Measurements from ENCODE around the gene CNOT9.

Gene CNOT9

GRCh38 chr2:218529990-218530389 is 38.6 kb upstream of the CNOT9 start:
- peaks cover 6% of the 10 kb centered on the region; the same call in 1 of the 2 replicates for H3K36me3 ChIP-seq (replicated peaks; ENCODE audit: insufficient read depth, low read length)
- H3K27ac ChIP-seq (ENCODE audit: low read length): no peak overlapping the region
- no peak overlapping the region for H2AFZ ChIP-seq (ENCODE audit: low read length)
- H3K9me3 ChIP-seq (replicated peaks; ENCODE audit: insufficient read depth, low read length): no peaks in the 10 kb centered on the region
- no peak for DNase-seq
- H4K20me1 ChIP-seq (ENCODE audit: insufficient read depth, low read length): no peaks in the 10 kb centered on the region
- no peak overlapping the region for H3K4me2 ChIP-seq (ENCODE audit: low read depth, low read length)
- H3K9me2 ChIP-seq (replicated peaks; ENCODE audit: insufficient read depth, low read length): no peaks in the 10 kb centered on the region
- no peak overlapping the region for H3K4me3 ChIP-seq (ENCODE audit: low read length)
- H3K9ac ChIP-seq (ENCODE audit: low read length): no peak overlapping the region
- H3K27me3 ChIP-seq (replicated peaks; ENCODE audit: insufficient read depth, low read length): no peaks in the 10 kb centered on the region
- no peaks in the 10 kb centered on the region for H3F3A ChIP-seq (ENCODE audit: insufficient read depth, low read length)
- TF ChIP-seq CTCF (IDR thresholded peaks at IDR 0.05; ENCODE audit: low read length) (no peak), EZH2 (optimal IDR thresholded peaks at IDR 0.05; ENCODE audit: low read depth, low read length) (no peak), EZH2phosphoT487 (IDR thresholded peaks at IDR 0.05; ENCODE audit: low read length) (no peak)
- H3K4me1 ChIP-seq (ENCODE audit: low read length): no peaks in the 10 kb centered on the region
- 0 out of 2 replicates have a peak, but pooled peaks cover 4% of the 10 kb centered on the region for H3K79me2 ChIP-seq (ENCODE audit: low read length)

DNA sequence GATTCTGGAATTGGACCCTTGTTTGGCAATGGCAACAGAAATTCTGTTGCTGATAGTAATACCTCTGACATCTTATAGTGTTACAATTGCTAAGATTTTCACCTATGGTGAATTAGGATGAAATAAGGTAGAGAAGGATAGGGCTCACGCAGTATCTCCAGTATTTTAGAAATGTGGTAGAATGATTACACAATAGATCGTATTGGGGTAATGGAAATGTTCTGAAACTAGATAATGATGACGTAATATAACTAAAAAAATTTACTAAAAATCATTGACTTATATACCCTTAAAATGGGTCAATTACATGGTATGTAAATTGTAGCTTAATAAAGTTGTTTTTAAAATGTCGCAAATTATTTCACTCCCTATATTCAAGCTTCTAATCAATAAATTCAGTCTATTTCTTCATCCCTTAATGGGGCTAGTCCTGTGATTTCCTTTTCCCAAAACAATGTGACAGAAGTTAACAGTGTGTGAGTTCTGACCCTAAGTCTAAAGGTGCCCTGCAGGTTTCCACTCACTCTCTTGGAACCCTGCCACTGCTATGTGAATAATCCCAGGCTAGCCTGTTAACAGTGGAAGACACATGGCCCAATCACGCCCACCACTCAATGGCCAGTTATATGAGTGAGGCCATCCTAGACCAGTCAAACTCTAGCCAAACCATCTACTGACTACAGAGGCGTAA is 31.7 kb upstream of the CNOT9 start:
- Histone ChIP-seq H3K4me2 (ENCODE audit: low read depth, low read length) (no peak overlapping the region), H4K20me1 (ENCODE audit: insufficient read depth, low read length) (no peaks in the 10 kb centered on the region), H3K27me3 (replicated peaks; ENCODE audit: insufficient read depth, low read length) (no peaks in the 10 kb centered on the region), H3K4me1 (ENCODE audit: low read length) (no peaks in the 10 kb centered on the region), H3K27ac (ENCODE audit: low read length) (no peak overlapping the region), H2AFZ (ENCODE audit: low read length) (no peak overlapping the region), H3K36me3 (replicated peaks; ENCODE audit: insufficient read depth, low read length) (no peaks in the 10 kb centered on the region; the same call in 1 of the 2 replicates), H3K79me2 (ENCODE audit: low read length) (peaks cover 4% of the 10 kb centered on the region; the same call in 1 of the 2 replicates), H3K9ac (ENCODE audit: low read length) (no peak overlapping the region), H3K9me3 (replicated peaks; ENCODE audit: insufficient read depth, low read length) (no peaks in the 10 kb centered on the region), H3K4me3 (ENCODE audit: low read length) (no peak overlapping the region), H3F3A (ENCODE audit: insufficient read depth, low read length) (no peaks in the 10 kb centered on the region), H3K9me2 (replicated peaks; ENCODE audit: insufficient read depth, low read length) (no peaks in the 10 kb centered on the region)
- DNase-seq: no peak
- no peak for TF ChIP-seq CTCF (IDR thresholded peaks at IDR 0.05; ENCODE audit: low read length)
- TF ChIP-seq EZH2 (optimal IDR thresholded peaks at IDR 0.05; ENCODE audit: low read depth, low read length): no peak
- TF ChIP-seq EZH2phosphoT487 (IDR thresholded peaks at IDR 0.05; ENCODE audit: low read length): no peak

- Histone ChIP-seq H3K4me3 (ENCODE audit: low read length) (no peak overlapping the region), H3K27me3 (replicated peaks; ENCODE audit: insufficient read depth, low read length) (no peaks in the 10 kb centered on the region), H4K20me1 (ENCODE audit: insufficient read depth, low read length) (no peaks in the 10 kb centered on the region), H3K9me3 (replicated peaks; ENCODE audit: insufficient read depth, low read length) (no peaks in the 10 kb centered on the region), H3K4me1 (ENCODE audit: low read length) (no peaks in the 10 kb centered on the region), H3F3A (ENCODE audit: insufficient read depth, low read length) (no peaks in the 10 kb centered on the region), H3K79me2 (ENCODE audit: low read length) (peaks cover 4% of the 10 kb centered on the region; the same call in 1 of the 2 replicates), H3K4me2 (ENCODE audit: low read depth, low read length) (no peak overlapping the region), H3K9ac (ENCODE audit: low read length) (no peak overlapping the region), H3K27ac (ENCODE audit: low read length) (no peak overlapping the region), H2AFZ (ENCODE audit: low read length) (no peak overlapping the region), H3K9me2 (replicated peaks; ENCODE audit: insufficient read depth, low read length) (no peaks in the 10 kb centered on the region), H3K36me3 (replicated peaks; ENCODE audit: insufficient read depth, low read length) (no peaks in the 10 kb centered on the region; the same call in 1 of the 2 replicates)
- TF ChIP-seq CTCF (IDR thresholded peaks at IDR 0.05; ENCODE audit: low read length) (no peak), EZH2phosphoT487 (IDR thresholded peaks at IDR 0.05; ENCODE audit: low read length) (no peak), EZH2 (optimal IDR thresholded peaks at IDR 0.05; ENCODE audit: low read depth, low read length) (no peak)
- DNase-seq: no peak
These were observed 28.6 kb upstream of the CNOT9 start for GRCh38 chr2:218540015-218540414.

Data from MM.1S (cell line).